ENCODE measurements around the gene FGF18. TPM values are rescaled to one million over a fixed set of nuclear protein-coding genes. Genes with fewer than 3 reads are reported as not detected.
A peak's percentile ranks its signal among the peaks of the same experiment; 100 is the strongest.

FGF18 gene
- total RNA-seq, 2 donors from 2014 or later = 0.19 to 0.21 TPM

GRCh38 chr5:171425596-171426244 lies 6.3 kb downstream of the FGF18 start:
- H3K27me3 Mint-ChIP-seq = peaks cover 4% of the 10 kb centered on the region
- H3K27ac Mint-ChIP-seq = no peak overlapping the region
- no peaks in the 10 kb centered on the region for H3K4me1 Mint-ChIP-seq
- no peak overlapping the region for H3K4me3 Mint-ChIP-seq
- ATAC-seq (replicated peaks) = no peak
- no peaks in the 10 kb centered on the region for H3K9me3 Mint-ChIP-seq
- H3K36me3 Mint-ChIP-seq (ENCODE audit: low read depth) = no peaks in the 10 kb centered on the region

GRCh38 chr5:171426266-171426665 lies 6.8 kb downstream of the FGF18 start:
- H3K27ac Mint-ChIP-seq = no peak overlapping the region
- ATAC-seq (replicated peaks) = no peak
- no peaks in the 10 kb centered on the region for H3K4me1 Mint-ChIP-seq
- H3K4me3 Mint-ChIP-seq = no peak overlapping the region
- H3K36me3 Mint-ChIP-seq (ENCODE audit: low read depth) = no peaks in the 10 kb centered on the region
- H3K9me3 Mint-ChIP-seq = no peaks in the 10 kb centered on the region
- H3K27me3 Mint-ChIP-seq = no peaks in the 10 kb centered on the region

- Mint-ChIP-seq H3K27me3 (no peaks in the 10 kb centered on the region), H3K36me3 (ENCODE audit: low read depth) (no peaks in the 10 kb centered on the region), H3K4me3 (no peak overlapping the region), H3K9me3 (no peaks in the 10 kb centered on the region), H3K4me1 (no peaks in the 10 kb centered on the region), H3K27ac (no peak overlapping the region)
- no peak for ATAC-seq (replicated peaks)
Observed at GRCh38 chr5:171426680-171427079, 7.2 kb downstream of the FGF18 start.

GRCh38 chr5:171427318-171428167 lies 8.1 kb downstream of the FGF18 start:
- Mint-ChIP-seq H3K4me3 (no peak overlapping the region), H3K4me1 (no peaks in the 10 kb centered on the region), H3K9me3 (no peaks in the 10 kb centered on the region), H3K36me3 (ENCODE audit: low read depth) (no peaks in the 10 kb centered on the region), H3K27me3 (no peaks in the 10 kb centered on the region), H3K27ac (no peak overlapping the region)
- no peak for ATAC-seq (replicated peaks)

- H3K9me3 Mint-ChIP-seq = no peaks in the 10 kb centered on the region
- no peak overlapping the region for H3K4me3 Mint-ChIP-seq
- H3K4me1 Mint-ChIP-seq = no peaks in the 10 kb centered on the region
- no peaks in the 10 kb centered on the region for H3K36me3 Mint-ChIP-seq (ENCODE audit: low read depth)
- no peak overlapping the region for H3K27ac Mint-ChIP-seq
- no peaks in the 10 kb centered on the region for H3K27me3 Mint-ChIP-seq
- no peak for ATAC-seq (replicated peaks)
Observed at GRCh38 chr5:171428168-171428696, 8.8 kb downstream of the FGF18 start.

GRCh38 chr5:171428809-171429542 lies 9.5 kb downstream of the FGF18 start:
- ATAC-seq (replicated peaks) = no peak
- Mint-ChIP-seq H3K4me1 (no peaks in the 10 kb centered on the region), H3K27ac (no peak overlapping the region), H3K4me3 (no peak overlapping the region), H3K27me3 (no peaks in the 10 kb centered on the region), H3K36me3 (ENCODE audit: low read depth) (no peaks in the 10 kb centered on the region), H3K9me3 (no peaks in the 10 kb centered on the region)

- no peaks in the 10 kb centered on the region for H3K27me3 Mint-ChIP-seq
- H3K9me3 Mint-ChIP-seq = no peaks in the 10 kb centered on the region
- H3K4me1 Mint-ChIP-seq = no peaks in the 10 kb centered on the region
- no peak for ATAC-seq (replicated peaks)
- H3K4me3 Mint-ChIP-seq = no peak overlapping the region
- no peaks in the 10 kb centered on the region for H3K36me3 Mint-ChIP-seq (ENCODE audit: low read depth)
- H3K27ac Mint-ChIP-seq = no peak overlapping the region
Observed at GRCh38 chr5:171429543-171429910, 10.1 kb downstream of the FGF18 start.

- ATAC-seq (replicated peaks) = no peak
- H3K36me3 Mint-ChIP-seq (ENCODE audit: low read depth) = no peaks in the 10 kb centered on the region
- H3K27ac Mint-ChIP-seq = no peak overlapping the region
- H3K4me1 Mint-ChIP-seq = no peaks in the 10 kb centered on the region
- H3K9me3 Mint-ChIP-seq = no peaks in the 10 kb centered on the region
- no peaks in the 10 kb centered on the region for H3K27me3 Mint-ChIP-seq
- no peak overlapping the region for H3K4me3 Mint-ChIP-seq
Observed at GRCh38 chr5:171431251-171431777, 11.9 kb downstream of the FGF18 start.

- Mint-ChIP-seq H3K9me3 (no peaks in the 10 kb centered on the region), H3K27me3 (no peaks in the 10 kb centered on the region), H3K4me3 (no peak overlapping the region), H3K4me1 (no peaks in the 10 kb centered on the region), H3K36me3 (ENCODE audit: low read depth) (no peaks in the 10 kb centered on the region), H3K27ac (no peak overlapping the region)
- ATAC-seq (replicated peaks) = no peak
Observed at GRCh38 chr5:171432076-171432475, 12.6 kb downstream of the FGF18 start.

GRCh38 chr5:171432583-171433351 lies 13.3 kb downstream of the FGF18 start:
- Mint-ChIP-seq H3K4me1 (no peaks in the 10 kb centered on the region), H3K4me3 (no peak overlapping the region), H3K9me3 (no peaks in the 10 kb centered on the region), H3K27me3 (no peaks in the 10 kb centered on the region), H3K36me3 (ENCODE audit: low read depth) (no peaks in the 10 kb centered on the region), H3K27ac (peak overlapping the region; percentile 59)
- no peak for ATAC-seq (replicated peaks)

- no peaks in the 10 kb centered on the region for H3K27me3 Mint-ChIP-seq
- no peak overlapping the region for H3K4me3 Mint-ChIP-seq
- H3K27ac Mint-ChIP-seq = peak overlapping the region; percentile 59
- H3K9me3 Mint-ChIP-seq = no peaks in the 10 kb centered on the region
- no peaks in the 10 kb centered on the region for H3K36me3 Mint-ChIP-seq (ENCODE audit: low read depth)
- no peak for ATAC-seq (replicated peaks)
- H3K4me1 Mint-ChIP-seq = no peaks in the 10 kb centered on the region
Observed at GRCh38 chr5:171433352-171433698, 13.9 kb downstream of the FGF18 start.

GRCh38 chr5:171433982-171434676 lies 14.7 kb downstream of the FGF18 start:
- no peak overlapping the region for H3K4me3 Mint-ChIP-seq
- H3K9me3 Mint-ChIP-seq = no peaks in the 10 kb centered on the region
- ATAC-seq (replicated peaks) = no peak
- no peaks in the 10 kb centered on the region for H3K36me3 Mint-ChIP-seq (ENCODE audit: low read depth)
- no peak overlapping the region for H3K27ac Mint-ChIP-seq
- H3K4me1 Mint-ChIP-seq = no peaks in the 10 kb centered on the region
- H3K27me3 Mint-ChIP-seq = no peaks in the 10 kb centered on the region

GRCh38 chr5:171434874-171435273 lies 15.4 kb downstream of the FGF18 start:
- Mint-ChIP-seq H3K27me3 (no peaks in the 10 kb centered on the region), H3K27ac (no peak overlapping the region), H3K9me3 (no peaks in the 10 kb centered on the region), H3K36me3 (ENCODE audit: low read depth) (no peaks in the 10 kb centered on the region), H3K4me1 (no peaks in the 10 kb centered on the region), H3K4me3 (no peak overlapping the region)
- no peak for ATAC-seq (replicated peaks)
